RCC 7860 (cell line): ENCODE results near the gene KCNH1.
"Not testable (repeated sequence)": the region's sequence is repeated elsewhere in the genome, so short reads cannot be mapped to it uniquely, and the experiment has no call there.

Experiments
- DNase-seq: peaks from one replicate; pipeline ENCODE4 v3.0.0-alpha.2; 2015; ENCODE audit warnings: low spot score
- FAIRE-seq: peaks from 2 replicates; lab custom pipeline; 2012; peaks lifted over from hg19 to GRCh38; lab: Jason Lieb, UNC

The KCNH1 gene

GRCh38 chr1:211013346-211014240 is 120.4 kb downstream of the KCNH1 start:
- no peak for FAIRE-seq

GRCh38 chr1:211011128-211011527 is 122.8 kb downstream of the KCNH1 start:
- DNase-seq, FAIRE-seq: not testable (repeated sequence)

More at GRCh38 chr1:211013346-211014240, 120.4 kb downstream of the KCNH1 start:
- DNase-seq: no peak

- no peak for DNase-seq
- FAIRE-seq: no peak
Observed at GRCh38 chr1:211009944-211010343, 124.0 kb downstream of the KCNH1 start.

GRCh38 chr1:211007830-211008229 is 126.1 kb downstream of the KCNH1 start:
- DNase-seq: no peak
- no peak for FAIRE-seq

- not testable (repeated sequence) for DNase-seq, FAIRE-seq
Observed at GRCh38 chr1:210995931-210996330, 138.0 kb downstream of the KCNH1 start.

GRCh38 chr1:210992837-210993236 is 141.1 kb downstream of the KCNH1 start:
- DNase-seq (no peak), FAIRE-seq (no peak)

- DNase-seq (no peak), FAIRE-seq (no peak)
Observed at GRCh38 chr1:210989905-210990304, 144.0 kb downstream of the KCNH1 start.

- DNase-seq: no peak
- no peak for FAIRE-seq
Observed at GRCh38 chr1:210981490-210981889, 152.5 kb downstream of the KCNH1 start.

- DNase-seq (no peak), FAIRE-seq (no peak)
Observed at GRCh38 chr1:210980082-210980481, 153.9 kb downstream of the KCNH1 start.

- FAIRE-seq (no peak), DNase-seq (no peak)
Observed at GRCh38 chr1:210978974-210979354, 155.0 kb downstream of the KCNH1 start.

- peak; percentile 71 for DNase-seq
Observed at GRCh38 chr1:210978316-210978973, 155.5 kb downstream of the KCNH1 start.

GRCh38 chr1:210951279-210951678 is 182.7 kb downstream of the KCNH1 start:
- FAIRE-seq: no peak
- no peak for DNase-seq

More at GRCh38 chr1:210978316-210978973, 155.5 kb downstream of the KCNH1 start:
- peak; percentile 95 for FAIRE-seq

- FAIRE-seq: peak; percentile 11
- DNase-seq: not testable (repeated sequence)
Observed at GRCh38 chr1:210949940-210950546, 183.9 kb downstream of the KCNH1 start.

GRCh38 chr1:210949489-210949888 is 184.5 kb downstream of the KCNH1 start:
- DNase-seq: no peak
- no peak for FAIRE-seq

- no peak for FAIRE-seq
- DNase-seq: no peak
Observed at GRCh38 chr1:210949039-210949438, 184.9 kb downstream of the KCNH1 start.

- DNase-seq (no peak), FAIRE-seq (no peak)
Observed at GRCh38 chr1:210944252-210944651, 189.7 kb downstream of the KCNH1 start.

GRCh38 chr1:210942513-210942912 is 191.4 kb downstream of the KCNH1 start:
- FAIRE-seq: no peak
- DNase-seq: no peak

- no peak for FAIRE-seq
Observed at GRCh38 chr1:210940081-210940617, 193.8 kb downstream of the KCNH1 start.

GRCh38 chr1:210938416-210938925 is 195.5 kb downstream of the KCNH1 start:
- FAIRE-seq (no peak), DNase-seq (peak; percentile 57)

More at GRCh38 chr1:210940081-210940617, 193.8 kb downstream of the KCNH1 start:
- DNase-seq: no peak

GRCh38 chr1:210937846-210938245 is 196.1 kb downstream of the KCNH1 start:
- FAIRE-seq (peak; percentile 86), DNase-seq (peak; percentile 82)

GRCh38 chr1:210935905-210936304 is 198.0 kb downstream of the KCNH1 start:
- DNase-seq (no peak), FAIRE-seq (no peak)
